Keratinocyte (primary cell): ENCODE results near the gene CENPP. TPM values are rescaled to one million over a fixed set of nuclear protein-coding genes. Genes with fewer than 3 reads are reported as not detected.

Experiments
- DNase-seq: peaks from one replicate; pipeline ENCODE4 v3.0.0-alpha.2; 2011; ENCODE audit warnings: low read depth, missing footprints, low spot score
- FAIRE-seq: peaks from 2 replicates; lab custom pipeline; 2011; peaks lifted over from hg19 to GRCh38; lab: Jason Lieb, UNC
- H2AFZ ChIP-seq: 2 replicates; pipeline ENCODE4 v1.6.0; 2012; ENCODE audit warnings: low read length, control low read depth, inconsistent platforms; ENCODE audit not compliant: control insufficient read depth
- H3K27ac ChIP-seq: 2 replicates; pipeline ENCODE4 v1.5.1; 2011; ENCODE audit warnings: low read length; ENCODE audit not compliant: control insufficient read depth, insufficient read depth
- H3K27me3 ChIP-seq: 3 replicates; pipeline ENCODE4 v1.6.0; 2011; ENCODE audit warnings: low read length; ENCODE audit not compliant: control insufficient read depth, insufficient read depth; ENCODE audit errors: extremely low read depth
- H3K36me3 ChIP-seq, 2 experiments: 2 replicates in 1 of 2; 3 replicates in 1 of 2; pipeline ENCODE4 v1.5.1; 2011; ENCODE audit warnings: low read length in 2 of 2, mild to moderate bottlenecking in 1 of 2; ENCODE audit not compliant: control insufficient read depth in 2 of 2, insufficient read depth in 2 of 2; ENCODE audit errors: extremely low read depth in 1 of 2
- H3K4me1 ChIP-seq: 3 replicates; pipeline ENCODE4 v1.5.1; 2011; ENCODE audit warnings: low read length; ENCODE audit not compliant: control insufficient read depth, insufficient read depth; ENCODE audit errors: extremely low read depth
- H3K4me2 ChIP-seq: 3 replicates; pipeline ENCODE4 v1.6.0; 2011; ENCODE audit warnings: low read depth, low read length; ENCODE audit not compliant: control insufficient read depth, insufficient read depth; ENCODE audit errors: extremely low read depth
- H3K4me3 ChIP-seq, 3 experiments: fragments of 200-600 bp in 1 of 3; sonication (generic) in 1 of 3; 2 replicates in 2 of 3; 3 replicates in 1 of 3; pipeline ENCODE4 v1.5.1; 2011 to 2016; ENCODE audit warnings: low read length in 3 of 3, mild to moderate bottlenecking in 3 of 3, control low read depth in 2 of 3, inconsistent platforms in 1 of 3, low read depth in 1 of 3, mixed read lengths in 1 of 3, mixed run types in 1 of 3, moderate library complexity in 1 of 3; ENCODE audit not compliant: control insufficient read depth in 2 of 3, insufficient read depth in 2 of 3; ENCODE audit errors: extremely low read depth in 1 of 3
- H3K79me2 ChIP-seq: 2 replicates; pipeline ENCODE4 v1.6.0; 2012; ENCODE audit warnings: low read length; ENCODE audit not compliant: control insufficient read depth, insufficient read depth
- H3K9ac ChIP-seq: 3 replicates; pipeline ENCODE4 v1.6.0; 2011; ENCODE audit warnings: low read length; ENCODE audit not compliant: control insufficient read depth, insufficient read depth; ENCODE audit errors: extremely low read depth
- H3K9me1 ChIP-seq: 3 replicates; pipeline ENCODE4 v1.6.0; 2011; ENCODE audit warnings: low read length; ENCODE audit not compliant: control insufficient read depth, insufficient read depth; ENCODE audit errors: extremely low read depth
- H3K9me3 ChIP-seq: 2 replicates; pipeline ENCODE4 v1.5.1; 2012; ENCODE audit warnings: low read depth, low read length; ENCODE audit not compliant: control insufficient read depth
- H4K20me1 ChIP-seq: 3 replicates; pipeline ENCODE4 v1.6.0; 2011; ENCODE audit warnings: low read length; ENCODE audit not compliant: control insufficient read depth, insufficient read depth; ENCODE audit errors: extremely low read depth
- CTCF ChIP-seq, 3 experiments: IDR thresholded peaks in 1 of 3; conservative IDR thresholded peaks in 1 of 3; optimal IDR thresholded peaks in 1 of 3; 2 replicates in 2 of 3; 3 replicates in 1 of 3; pipeline versions ENCODE3 to v1.5.1; 2011; ENCODE audit warnings: low read length in 3 of 3, mild to moderate bottlenecking in 3 of 3, moderate library complexity in 2 of 3, control low read depth in 1 of 3, inconsistent platforms in 1 of 3; ENCODE audit not compliant: insufficient read depth in 2 of 3; ENCODE audit errors: extremely low read depth in 1 of 3
- EZH2 ChIP-seq: IDR thresholded peaks from one replicate; pipeline ENCODE4 v1.6.1; 2012; ENCODE audit warnings: inconsistent platforms, mild to moderate bottlenecking, low read length, moderate library complexity
- dilution Hi-C: fragments of 300-500 bp; cut with MboI; formaldehyde crosslinking; loops from one replicate; pipeline ENCODE4 v1.7.0; 2020; ENCODE audit warnings: low sequenced_read_pairs; ENCODE audit not compliant: extremely low pct_ligation_motif_present
- polyA plus RNA-seq, 5 experiments: library from polyadenylated mRNA; depleted of rRNA in 3 of 5; stranded (reverse) in 3 of 5; stranded (forward) in 1 of 5; unstranded in 1 of 5; fragments of >200 nt; gene quantifications; 1 replicate in 1 of 5; 2 replicates in 3 of 5; 3 replicates in 1 of 5; pipeline versions ENCODE4 v1.2.1 to v1.2.3, GENCODE V29; 2011 to 2012; ENCODE audit warnings: missing spikeins in 2 of 5, low read depth in 1 of 5, low replicate concordance in 1 of 5

CENPP gene
- polyA plus RNA-seq, 1 donor (not counting 4 experiments of a cell fraction or from before 2014, with no cell fraction given): 6.7 TPM

- Histone ChIP-seq H3K9me3 (no peaks in the 10 kb centered on the region), H3K4me1 (no peaks in the 10 kb centered on the region), H3K4me2 (no peak overlapping the region), H3K9me1 (no peaks in the 10 kb centered on the region), H3K27me3 (no peaks in the 10 kb centered on the region), H3K27ac (no peak overlapping the region), H3K4me3 (no peak overlapping the region), H3K79me2 (no peaks in the 10 kb centered on the region), H2AFZ (no peak overlapping the region), H4K20me1 (no peaks in the 10 kb centered on the region), H3K9ac (no peak overlapping the region), H3K36me3 (no peaks in the 10 kb centered on the region)
- DNase-seq: no peak
- dilution Hi-C loops: no loop called here
- TF ChIP-seq EZH2 (no peak), CTCF (optimal IDR thresholded peaks at IDR 0.05 in 1 of 3, IDR thresholded peaks at IDR 0.05 in 1 of 3, conservative IDR thresholded peaks at IDR 0.05 in 1 of 3; ENCODE audit: extremely low read depth in 1 of 3, insufficient read depth in 2 of 3, low read length in 3 of 3) (no peak)
- no peak for FAIRE-seq
These were observed 66.9 kb downstream of the CENPP start for GRCh38 chr9:92392690-92393089.

GRCh38 chr9:92393686-92394085 lies 67.9 kb downstream of the CENPP start:
- FAIRE-seq (no peak), DNase-seq (no peak)
- Histone ChIP-seq H4K20me1 (no peaks in the 10 kb centered on the region), H3K9me1 (no peaks in the 10 kb centered on the region), H3K4me1 (no peaks in the 10 kb centered on the region), H3K4me3 (no peak overlapping the region), H3K9ac (no peak overlapping the region), H3K79me2 (no peaks in the 10 kb centered on the region), H3K9me3 (no peaks in the 10 kb centered on the region), H3K27me3 (no peaks in the 10 kb centered on the region), H2AFZ (no peak overlapping the region), H3K36me3 (no peaks in the 10 kb centered on the region), H3K4me2 (no peak overlapping the region), H3K27ac (no peak overlapping the region)
- TF ChIP-seq EZH2: no peak
- no peak for TF ChIP-seq CTCF (optimal IDR thresholded peaks at IDR 0.05 in 1 of 3, IDR thresholded peaks at IDR 0.05 in 1 of 3, conservative IDR thresholded peaks at IDR 0.05 in 1 of 3; ENCODE audit: extremely low read depth in 1 of 3, insufficient read depth in 2 of 3, low read length in 3 of 3)
- dilution Hi-C loops: no loop called here
